HFFc6 (cell line): ENCODE data around the gene PEA15. TPM values are rescaled to one million over a fixed set of nuclear protein-coding genes. Genes with fewer than 3 reads are reported as not detected.

Source experiments
- DNase-seq: peaks from one replicate; pipeline ENCODE4 v3.0.0-alpha.2; 2018
- H3K27ac Mint-ChIP-seq: 2 replicates; pipeline ENCODE4 v1.8.0; 2020; ENCODE audit warnings: mild to moderate bottlenecking, mixed read lengths
- H3K27me3 Mint-ChIP-seq: 2 replicates; pipeline ENCODE4 v1.8.0; 2021; ENCODE audit warnings: mild to moderate bottlenecking, moderate library complexity, mixed read lengths; ENCODE audit not compliant: insufficient read depth
- H3K36me3 Mint-ChIP-seq: 2 replicates; pipeline ENCODE4 v1.8.0; 2021; ENCODE audit warnings: low read depth, mixed read lengths
- H3K4me1 Mint-ChIP-seq: 2 replicates; pipeline ENCODE4 v1.8.0; 2020; ENCODE audit warnings: low read depth, mixed read lengths
- H3K4me3 Mint-ChIP-seq: 2 replicates; pipeline ENCODE4 v1.8.0; 2020; ENCODE audit warnings: mild to moderate bottlenecking, moderate library complexity, mixed read lengths
- H3K9me3 Mint-ChIP-seq: 2 replicates; pipeline ENCODE4 v1.8.0; 2020; ENCODE audit warnings: mild to moderate bottlenecking, mixed read lengths
- total RNA-seq, 6 experiments: library from RNA; stranded (reverse); fragmentation: NEBNext Ultra II Directional; extraction: Animal tissue kit (Norgen Biotek cat#: 25700); gene quantifications; 2 replicates in 1 of 6; 3 replicates in 5 of 6; pipeline ENCODE4 v1.2.3, GENCODE V29; 2021
- TF ChIP-seq, protein P1 (sequence below): fragments of 200-600 bp; sonication (generic); IDR thresholded peaks from 2 replicates; pipeline ENCODE4 v1.5.0; 2021; ENCODE audit warnings: antibody characterized with exemption, mild to moderate bottlenecking

Gene PEA15
- total RNA-seq, 6 experiments from 2014 or later = 448 to 538 (median 470) TPM

DNA sequence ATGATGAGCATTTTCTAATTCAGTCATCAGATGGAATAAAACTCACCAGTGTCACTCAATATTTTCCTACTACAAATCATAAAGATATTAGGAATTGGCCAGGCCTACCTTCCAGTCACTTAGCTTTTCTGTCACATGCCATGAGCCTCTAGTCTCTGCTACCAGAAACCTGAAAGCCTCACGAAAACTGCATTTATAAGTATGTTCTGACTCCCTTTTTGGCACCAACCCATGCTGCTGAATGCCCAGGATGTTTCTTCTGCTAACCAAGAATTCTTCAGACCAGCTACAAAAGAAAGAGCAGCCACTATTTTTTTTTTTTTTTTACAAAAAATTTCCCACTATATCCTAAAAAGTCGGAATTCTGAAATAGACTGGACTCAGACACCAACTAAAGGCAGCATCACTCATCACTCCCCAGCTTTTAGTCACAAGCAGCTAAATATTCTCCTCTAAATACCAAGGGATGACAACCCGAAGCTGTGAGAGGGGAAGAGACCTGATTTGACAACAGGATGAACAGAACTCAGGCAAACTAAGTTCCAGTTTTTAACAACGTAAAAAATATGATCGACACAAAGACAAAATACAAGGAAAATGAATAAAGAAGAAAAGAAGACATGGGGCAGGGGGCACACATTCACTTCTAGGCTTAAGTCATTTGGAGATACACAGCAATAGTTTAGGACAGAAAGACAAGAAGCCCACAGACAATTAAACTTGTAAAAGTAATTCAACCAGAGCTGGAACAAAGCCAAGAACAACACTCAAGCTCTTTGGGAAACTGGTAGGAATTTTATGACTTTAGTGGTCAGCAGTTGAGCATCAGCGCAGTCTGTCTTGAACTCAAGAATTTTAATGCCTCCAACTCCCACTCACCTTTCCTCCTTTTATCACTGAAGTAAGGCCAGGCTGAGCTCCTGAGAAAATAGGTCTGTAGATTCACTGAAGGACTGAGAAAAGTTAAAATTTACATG, 55.5 kb downstream of the PEA15 start:
- Mint-ChIP-seq H3K9me3 (no peaks in the 10 kb centered on the region), H3K4me3 (peak overlapping the region; percentile 99), H3K36me3 (peaks cover 7% of the 10 kb centered on the region; the same call in 1 of the 2 replicates), H3K27me3 (peaks cover 4% of the 10 kb centered on the region), H3K27ac (peak overlapping the region; percentile 99), H3K4me1 (peaks cover 55% of the 10 kb centered on the region)
- peak; percentile 73 for DNase-seq
- TF ChIP-seq, protein P1, sequence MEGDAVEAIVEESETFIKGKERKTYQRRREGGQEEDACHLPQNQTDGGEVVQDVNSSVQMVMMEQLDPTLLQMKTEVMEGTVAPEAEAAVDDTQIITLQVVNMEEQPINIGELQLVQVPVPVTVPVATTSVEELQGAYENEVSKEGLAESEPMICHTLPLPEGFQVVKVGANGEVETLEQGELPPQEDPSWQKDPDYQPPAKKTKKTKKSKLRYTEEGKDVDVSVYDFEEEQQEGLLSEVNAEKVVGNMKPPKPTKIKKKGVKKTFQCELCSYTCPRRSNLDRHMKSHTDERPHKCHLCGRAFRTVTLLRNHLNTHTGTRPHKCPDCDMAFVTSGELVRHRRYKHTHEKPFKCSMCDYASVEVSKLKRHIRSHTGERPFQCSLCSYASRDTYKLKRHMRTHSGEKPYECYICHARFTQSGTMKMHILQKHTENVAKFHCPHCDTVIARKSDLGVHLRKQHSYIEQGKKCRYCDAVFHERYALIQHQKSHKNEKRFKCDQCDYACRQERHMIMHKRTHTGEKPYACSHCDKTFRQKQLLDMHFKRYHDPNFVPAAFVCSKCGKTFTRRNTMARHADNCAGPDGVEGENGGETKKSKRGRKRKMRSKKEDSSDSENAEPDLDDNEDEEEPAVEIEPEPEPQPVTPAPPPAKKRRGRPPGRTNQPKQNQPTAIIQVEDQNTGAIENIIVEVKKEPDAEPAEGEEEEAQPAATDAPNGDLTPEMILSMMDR = no peak

DNA sequence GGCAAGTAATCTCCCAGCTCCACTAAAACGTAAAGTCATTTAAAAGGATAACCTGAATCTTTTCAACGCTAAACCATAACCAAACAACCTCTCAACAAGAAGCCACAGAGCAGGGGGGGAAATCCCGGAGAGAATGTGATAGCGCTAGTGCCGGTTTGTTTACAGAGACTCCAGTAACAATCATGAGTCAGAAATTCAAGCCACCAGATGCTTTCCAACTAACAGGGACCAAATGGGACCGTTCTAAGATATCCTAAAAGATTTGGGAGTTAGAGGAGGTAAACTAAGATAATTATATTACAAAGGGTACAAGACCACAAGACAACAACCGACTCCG, 56.3 kb downstream of the PEA15 start:
- Mint-ChIP-seq H3K27ac (peak overlapping the region; percentile 99), H3K36me3 (peaks cover 7% of the 10 kb centered on the region; the same call in 1 of the 2 replicates), H3K9me3 (no peaks in the 10 kb centered on the region), H3K4me3 (peak overlapping the region; percentile 99), H3K4me1 (peaks cover 49% of the 10 kb centered on the region), H3K27me3 (peaks cover 5% of the 10 kb centered on the region)
- TF ChIP-seq, protein P1 = no peak
- peak; percentile 80 for DNase-seq

DNA sequence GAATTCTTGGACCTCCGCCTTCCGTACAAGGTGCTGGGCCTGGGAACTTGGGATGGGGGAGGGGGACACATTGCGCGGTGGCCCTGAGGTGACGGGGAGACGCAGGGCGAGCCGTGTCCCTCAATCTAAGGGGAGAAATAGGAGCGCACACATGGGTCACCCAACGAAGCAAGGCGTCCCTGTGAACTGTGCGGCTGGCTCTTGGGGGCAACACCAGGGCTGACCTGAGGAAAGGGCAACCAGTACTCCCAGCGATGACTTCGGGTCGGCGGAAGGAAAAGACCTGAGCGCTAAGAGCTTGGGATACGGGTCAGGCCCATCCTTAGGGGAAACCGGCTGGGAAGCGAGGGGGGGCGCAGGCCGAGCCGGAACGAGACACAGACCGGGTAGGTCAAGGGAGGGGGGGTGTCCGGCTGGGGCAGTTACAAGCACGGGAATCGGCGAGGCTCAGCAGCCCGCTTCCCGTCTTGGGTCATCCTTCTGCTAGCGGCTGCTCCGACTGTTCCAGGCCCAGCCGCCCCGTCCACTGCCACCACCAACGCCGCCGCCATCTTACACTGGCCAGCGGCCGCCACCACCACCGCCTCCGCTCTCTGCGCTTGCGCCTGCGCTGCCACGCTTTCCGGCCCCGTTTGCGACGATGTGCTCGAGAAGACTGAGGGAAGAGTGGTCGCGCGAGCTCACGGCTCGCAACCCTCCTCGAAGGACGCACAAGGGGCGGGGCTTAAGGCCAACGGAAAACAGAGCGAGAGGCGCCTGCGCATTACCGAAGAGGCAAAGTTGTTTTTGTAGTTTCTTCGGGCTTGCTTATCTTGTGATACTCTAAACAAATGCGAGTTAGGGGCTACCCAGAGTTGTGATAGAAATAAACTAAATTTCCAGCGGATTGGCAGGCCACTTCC, 57.0 kb downstream of the PEA15 start, which contains the start of gene DCAF8:
TSS of gene DCAF8 (minus strand) at position 657 of the 902 bp plus-strand sequence. CDS start 18,541 bp downstream, outside the sequence.
- Mint-ChIP-seq H3K36me3 (peaks cover 7% of the 10 kb centered on the region; the same call in 1 of the 2 replicates), H3K4me1 (peaks cover 43% of the 10 kb centered on the region)
- TF ChIP-seq, protein P1 = no peak

DNA sequence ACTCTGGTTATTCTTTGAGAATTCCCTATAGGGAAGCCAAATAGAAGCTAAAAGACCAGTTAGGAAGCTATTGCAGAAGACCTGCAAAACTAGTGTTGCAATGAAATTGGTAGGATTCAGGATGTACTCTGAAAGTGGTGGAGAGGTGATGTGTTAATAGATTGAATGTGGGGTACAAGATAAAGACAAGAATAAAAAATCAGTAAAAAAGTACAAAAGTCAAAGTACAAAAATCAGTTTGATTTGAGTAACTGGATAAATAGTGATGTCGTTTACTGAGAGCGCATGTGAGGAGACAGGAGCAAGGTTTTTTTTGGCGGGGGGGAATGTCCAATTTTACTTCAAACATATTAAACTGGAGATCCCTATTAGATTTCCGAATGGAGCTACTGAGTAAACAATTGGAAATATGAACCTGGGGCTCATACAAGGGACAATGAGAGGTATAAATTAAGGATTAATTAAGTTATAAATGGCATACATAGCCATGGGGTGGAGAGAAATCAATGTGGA, 59.7 kb downstream of the PEA15 start:
- Mint-ChIP-seq H3K9me3 (no peaks in the 10 kb centered on the region), H3K4me3 (no peak overlapping the region), H3K4me1 (peaks cover 23% of the 10 kb centered on the region), H3K27me3 (peaks cover 12% of the 10 kb centered on the region), H3K36me3 (0 out of 2 replicates have a peak, but pooled peaks cover 3% of the 10 kb centered on the region), H3K27ac (no peak overlapping the region)
- DNase-seq = no peak
- TF ChIP-seq, protein P1 = no peak

More for the DNA sequence above, 57.0 kb downstream of the PEA15 start, which contains the start of gene DCAF8:
- peak within 1 kb of the TSS; percentile 99 for H3K27ac Mint-ChIP-seq
- peak; percentile 96 for DNase-seq
- H3K27me3 Mint-ChIP-seq = peaks cover 8% of the 10 kb centered on the region
- H3K9me3 Mint-ChIP-seq = no peaks in the 10 kb centered on the region
- H3K4me3 Mint-ChIP-seq = peak within 1 kb of the TSS; percentile 99

Other genes with a start within 250 kb of the PEA15 start
- 1 to 10 TPM; 6.7 to 8.4 (median 7.7) TPM for gene PIGM, start 173.4 kb upstream of the PEA15 start, total RNA-seq
- not detected for gene KCNJ10, start 135.2 kb upstream of the PEA15 start, total RNA-seq
- gene KCNJ9, start 123.8 kb upstream of the PEA15 start, total RNA-seq = not detected
- gene IGSF8, start 106.8 kb upstream of the PEA15 start, total RNA-seq = 10 to 100 TPM in 5 of 6 experiments, 1 to 10 TPM in 1; 9.6 to 12.9 (median 11.2) TPM
- gene ATP1A2, start 89.6 kb upstream of the PEA15 start, total RNA-seq = under 1 TPM in 5 of 6 experiments, not detected in 1; 0.09 to 0.17 (median 0.14) TPM
- gene ATP1A4, start 53.8 kb upstream of the PEA15 start, total RNA-seq = not detected
- gene CASQ1, start 14.8 kb upstream of the PEA15 start, total RNA-seq = under 1 TPM in 3 of 6 experiments, not detected in 3; 0.14 to 0.35 (median 0.19) TPM
- gene DCAF8, start 57.2 kb downstream of the PEA15 start, total RNA-seq = 10 to 100 TPM; 65.9 to 73.0 (median 70.1) TPM
- 10 to 100 TPM; 65.2 to 74.3 (median 70.5) TPM for gene PEX19, start 79.7 kb downstream of the PEA15 start, total RNA-seq
- gene COPA, start 137.9 kb downstream of the PEA15 start, total RNA-seq = 100 to 1,000 TPM; 218 to 257 (median 249) TPM
- gene NCSTN, start 138.0 kb downstream of the PEA15 start, total RNA-seq = 100 to 1,000 TPM; 133 to 154 (median 145) TPM
- under 1 TPM in 3 of 6 experiments, not detected in 3; 0.11 to 0.17 (median 0.11) TPM for gene NHLH1, start 161.7 kb downstream of the PEA15 start, total RNA-seq
- not detected for gene VANGL2, start 195.2 kb downstream of the PEA15 start, total RNA-seq